HEK293 (cell line): ENCODE results near the gene TEAD4.

Experiments
- CTCF ChIA-PET: fragments of 350-600 bp; formaldehyde crosslinking; extraction: SDS; loops from one replicate; lab custom pipeline; 2021; ENCODE audit warnings: antibody characterized with exemption; lab: Yijun Ruan, JAX
- POLR2A ChIA-PET: fragments of 300-600 bp; formaldehyde crosslinking; extraction: SDS; loops from one replicate; lab custom pipeline; 2020; ENCODE audit warnings: antibody characterized with exemption, inconsistent platforms; lab: Yijun Ruan, JAX
- H3K27ac ChIP-seq: fragments of 200-500 bp; sonication (Bioruptor generic); 2 replicates; pipeline ENCODE4 v1.5.1; 2014; ENCODE audit warnings: low read depth, low read length, control low read depth, inconsistent platforms; ENCODE audit errors: extremely low read depth
- H3K36me3 ChIP-seq, 2 experiments: fragments of 200-500 bp in 1 of 2; sonication (Bioruptor generic) in 1 of 2; 1 replicate in 1 of 2; 2 replicates in 1 of 2; pipeline ENCODE4 v1.5.1; 2014 to 2017; ENCODE audit warnings: inconsistent platforms in 2 of 2, low read length in 2 of 2; ENCODE audit not compliant: control insufficient read depth in 2 of 2, insufficient read depth in 1 of 2
- H3K4me1 ChIP-seq: fragments of 200-500 bp; sonication (Bioruptor generic); 2 replicates; pipeline ENCODE4 v1.5.1; 2014; ENCODE audit warnings: mild to moderate bottlenecking, low read length, inconsistent platforms; ENCODE audit not compliant: control insufficient read depth, insufficient read depth
- H3K4me3 ChIP-seq: 2 replicates; pipeline ENCODE4 v1.5.1; 2011; ENCODE audit warnings: low read depth, mild to moderate bottlenecking, control low read depth, low read length, moderate library complexity
- H3K9me3 ChIP-seq: fragments of 200-500 bp; sonication (Bioruptor generic); 2 replicates; pipeline ENCODE4 v1.5.1; 2014; ENCODE audit warnings: low read depth, low read length, inconsistent platforms; ENCODE audit not compliant: control insufficient read depth, insufficient read depth
- ATF2 ChIP-seq: fragments of 450-650 bp; formaldehyde crosslinking; IDR thresholded peaks from 2 replicates; pipeline ENCODE4 v1.5.1; 2016; ENCODE audit warnings: missing biosample characterization, missing genetic modification characterization, low read depth
- ELK4 ChIP-seq: IDR thresholded peaks from 2 replicates; pipeline ENCODE4 v1.6.1; 2011; ENCODE audit warnings: mild to moderate bottlenecking, low read depth, low read length, borderline replicate concordance
- FEZF1 ChIP-seq: fragments of 450-650 bp; formaldehyde crosslinking; IDR thresholded peaks from 2 replicates; pipeline ENCODE4 v1.5.1; 2016; ENCODE audit warnings: missing biosample characterization, missing genetic modification characterization
- HOXD13 ChIP-seq: sonication (generic); formaldehyde crosslinking; IDR thresholded peaks from 2 replicates; pipeline ENCODE4 v1.8.0; 2022; ENCODE audit warnings: missing genetic modification reagents, borderline replicate concordance
- KLF9 ChIP-seq: fragments of 450-650 bp; formaldehyde crosslinking; IDR thresholded peaks from 2 replicates; pipeline ENCODE4 v1.5.1; 2016; ENCODE audit warnings: missing biosample characterization, missing genetic modification characterization, low read depth
- MEIS1 ChIP-seq: sonication (generic); formaldehyde crosslinking; IDR thresholded peaks from 2 replicates; pipeline ENCODE4 v1.8.1; 2022; ENCODE audit warnings: missing genetic modification reagents, mild to moderate bottlenecking, borderline replicate concordance
- YY2 ChIP-seq: fragments of 450-650 bp; formaldehyde crosslinking; IDR thresholded peaks from 2 replicates; pipeline ENCODE4 v1.5.1; 2016; ENCODE audit warnings: missing biosample characterization, missing genetic modification characterization
- ZBTB11 ChIP-seq: fragments of 450-650 bp; formaldehyde crosslinking; conservative IDR thresholded peaks from 2 replicates; pipeline ENCODE4 v1.5.1; 2016; ENCODE audit warnings: low read depth, missing biosample characterization, missing genetic modification characterization
- ZNF140 ChIP-seq: fragments of 450-650 bp; formaldehyde crosslinking; IDR thresholded peaks from 2 replicates; pipeline ENCODE4 v1.5.1; 2016; ENCODE audit warnings: missing biosample characterization, missing genetic modification characterization
- ZNF157 ChIP-seq: fragments of 450-650 bp; formaldehyde crosslinking; IDR thresholded peaks from 2 replicates; pipeline ENCODE4 v1.5.1; 2016; ENCODE audit warnings: missing biosample characterization, missing genetic modification characterization
- ZNF175 ChIP-seq: fragments of 450-650 bp; formaldehyde crosslinking; IDR thresholded peaks from 2 replicates; pipeline ENCODE4 v1.5.1; 2016; ENCODE audit warnings: missing biosample characterization, missing genetic modification characterization
- ZNF184 ChIP-seq: fragments of 450-650 bp; IDR thresholded peaks from 2 replicates; pipeline ENCODE4 v1.5.1; 2018; ENCODE audit warnings: missing biosample characterization, mild to moderate bottlenecking, missing genetic modification characterization
- ZNF266 ChIP-seq: fragments of 450-650 bp; formaldehyde crosslinking; IDR thresholded peaks from 2 replicates; pipeline ENCODE4 v1.5.1; 2016; ENCODE audit warnings: missing biosample characterization, missing genetic modification characterization, low read depth
- ZNF324 ChIP-seq: fragments of 450-650 bp; formaldehyde crosslinking; IDR thresholded peaks from 2 replicates; pipeline ENCODE4 v1.5.1; 2016; ENCODE audit warnings: missing biosample characterization, missing genetic modification characterization
- ZNF362 ChIP-seq: fragments of 450-650 bp; formaldehyde crosslinking; IDR thresholded peaks from 2 replicates; pipeline ENCODE4 v1.5.1; 2016; ENCODE audit warnings: missing biosample characterization, missing genetic modification characterization
- ZNF391 ChIP-seq: fragments of 450-650 bp; formaldehyde crosslinking; IDR thresholded peaks from 2 replicates; pipeline ENCODE4 v1.5.1; 2016; ENCODE audit warnings: low read depth, missing biosample characterization, missing genetic modification characterization, borderline replicate concordance
- ZNF513 ChIP-seq: fragments of 450-650 bp; IDR thresholded peaks from 2 replicates; pipeline ENCODE4 v1.5.1; 2018; ENCODE audit warnings: missing biosample characterization, missing genetic modification characterization
- ZNF624 ChIP-seq: fragments of 450-650 bp; formaldehyde crosslinking; IDR thresholded peaks from 2 replicates; pipeline ENCODE4 v1.5.1; 2017; ENCODE audit warnings: missing biosample characterization, missing genetic modification characterization
- ZNF670 ChIP-seq: fragments of 450-650 bp; formaldehyde crosslinking; IDR thresholded peaks from 2 replicates; pipeline ENCODE4 v1.5.1; 2016; ENCODE audit warnings: missing biosample characterization, missing genetic modification characterization, low read depth
- ZNF776 ChIP-seq: fragments of 450-650 bp; formaldehyde crosslinking; IDR thresholded peaks from 2 replicates; pipeline ENCODE4 v1.5.0; 2017; ENCODE audit warnings: missing biosample characterization, missing genetic modification characterization, borderline replicate concordance
- ZSCAN4 ChIP-seq: fragments of 450-650 bp; formaldehyde crosslinking; IDR thresholded peaks from 2 replicates; pipeline ENCODE4 v1.5.1; 2017; ENCODE audit warnings: missing biosample characterization, missing genetic modification characterization

TEAD4 gene

GRCh38 chr12:3043406-3043805 lies 84.2 kb downstream of the TEAD4 start (continued):
- TF ChIP-seq ZBTB11 (tag by site-specific recombination) (no peak), MEIS1 (no peak)

- H3K4me3 ChIP-seq, result no peak overlapping the region
- ChIA-PET CTCF (interaction anchor here (0.6 to 0.9 kb wide), 2 partner anchors 17 to 29 kb away, joined by 3 to 5 read pairs; no protein-coding TSS in a partner anchor), POLR2A (no interaction called here)
- no peak for TF ChIP-seq ZSCAN4 (tag by site-specific recombination)
- TF ChIP-seq ZBTB11 (tag by site-specific recombination), result no peak
- TF ChIP-seq ZNF157 (tag by site-specific recombination), result no peak
- TF ChIP-seq ZNF624 (tag by site-specific recombination), result no peak
- no peak for TF ChIP-seq ZNF184 (tag by site-specific recombination)
- TF ChIP-seq ATF2 (tag by site-specific recombination), result no peak
- TF ChIP-seq FEZF1 (tag by site-specific recombination), result no peak
- no peak for TF ChIP-seq ZNF776
- TF ChIP-seq ZNF362 (tag by site-specific recombination), result no peak
- no peak for TF ChIP-seq ZNF140 (tag by site-specific recombination)
- no peak for TF ChIP-seq ZNF391
- no peak for TF ChIP-seq ZNF324 (tag by site-specific recombination)
- no peak for TF ChIP-seq ZNF670 (tag by site-specific recombination)
- no peak for TF ChIP-seq YY2
- no peak for TF ChIP-seq HOXD13 (CRISPR knock-in tag)
- no peak for TF ChIP-seq ELK4
- TF ChIP-seq ZNF175 (tag by site-specific recombination), result no peak
- no peak for TF ChIP-seq KLF9
- no peak for TF ChIP-seq ZNF513 (tag by site-specific recombination)
- TF ChIP-seq ZNF266 (tag by site-specific recombination), result no peak
- TF ChIP-seq, all 188 proteins: peak for 0
- Histone ChIP-seq H3K4me1 (no peaks in the 10 kb centered on the region), H3K27ac (no peak overlapping the region), H3K36me3 (peaks cover 0 to 10% of the 10 kb centered on the region in 2 experiments; a peak in 1 of 3 replicates), H3K9me3 (no peaks in the 10 kb centered on the region)
Observed at GRCh38 chr12:3044141-3044630, 85.0 kb downstream of the TEAD4 start.
